RWPE2 (cell line): ENCODE measurements around the gene PCBP3.

Source experiments
- ATAC-seq: fragments of 200-7000 bp; cut with Tn5 transposase; 3 replicates; pipeline ENCODE4 v1.9.1; 2021; ENCODE audit warnings: low read depth
- DNase-seq: peaks from one replicate; pipeline ENCODE4 v3.0.0-alpha.2; 2020; ENCODE audit warnings: low spot score
- H3K27ac ChIP-seq: fragments of 450-650 bp; 2 replicates; pipeline ENCODE4 v1.5.1; 2017; ENCODE audit warnings: mild to moderate bottlenecking; ENCODE audit not compliant: poor library complexity, severe bottlenecking
- H3K27me3 ChIP-seq: fragments of 250-450 bp; sonication (Bioruptor Pico); 2 replicates; pipeline ENCODE4 v1.5.1; 2021; ENCODE audit warnings: mild to moderate bottlenecking, moderate library complexity; ENCODE audit not compliant: insufficient read depth, poor library complexity, severe bottlenecking
- H3K36me3 ChIP-seq: fragments of 250-450 bp; sonication (Bioruptor Pico); 2 replicates; pipeline ENCODE4 v1.5.1; 2020; ENCODE audit warnings: low read depth, mild to moderate bottlenecking, moderate library complexity
- H3K4me1 ChIP-seq: fragments of 250-450 bp; sonication (Bioruptor Pico); 2 replicates; pipeline ENCODE4 v1.5.1; 2021; ENCODE audit warnings: mild to moderate bottlenecking, moderate library complexity; ENCODE audit not compliant: insufficient read depth, poor library complexity, severe bottlenecking
- H3K4me3 ChIP-seq: fragments of 250-450 bp; sonication (Bioruptor Pico); 2 replicates; pipeline ENCODE4 v1.5.1; 2021; ENCODE audit warnings: mild to moderate bottlenecking, moderate library complexity; ENCODE audit not compliant: severe bottlenecking
- H3K9me3 ChIP-seq: fragments of 250-450 bp; sonication (Bioruptor Pico); 2 replicates; pipeline ENCODE4 v1.5.1; 2021; ENCODE audit warnings: mild to moderate bottlenecking, moderate library complexity; ENCODE audit not compliant: severe bottlenecking
- CTCF ChIP-seq: fragments of 450-650 bp; IDR thresholded peaks from one replicate; pipeline ENCODE4 v1.5.1; 2017; ENCODE audit warnings: mild to moderate bottlenecking, moderate library complexity; ENCODE audit not compliant: poor library complexity, severe bottlenecking

The PCBP3 gene

GRCh38 chr21:45916011-45916840 lies 272.7 kb downstream of the PCBP3 start:
- DNase-seq (no peak), ATAC-seq (no peak)
- Histone ChIP-seq H3K4me1 (no peaks in the 10 kb centered on the region), H3K27me3 (no peaks in the 10 kb centered on the region), H3K4me3 (no peak overlapping the region), H3K36me3 (no peaks in the 10 kb centered on the region), H3K27ac (no peak overlapping the region), H3K9me3 (no peaks in the 10 kb centered on the region)
- no peak for TF ChIP-seq CTCF

GRCh38 chr21:45917241-45917640 lies 273.7 kb downstream of the PCBP3 start:
- Histone ChIP-seq H3K36me3 (no peaks in the 10 kb centered on the region), H3K27me3 (no peaks in the 10 kb centered on the region), H3K4me1 (no peaks in the 10 kb centered on the region), H3K27ac (no peak overlapping the region), H3K9me3 (no peaks in the 10 kb centered on the region), H3K4me3 (no peak overlapping the region)
- DNase-seq (no peak), ATAC-seq (no peak)
- no peak for TF ChIP-seq CTCF

- H3K27me3 ChIP-seq: no peaks in the 10 kb centered on the region
- no peaks in the 10 kb centered on the region for H3K4me1 ChIP-seq
- DNase-seq (no peak), ATAC-seq (no peak)
- no peaks in the 10 kb centered on the region for H3K36me3 ChIP-seq
- H3K9me3 ChIP-seq: no peaks in the 10 kb centered on the region
- H3K4me3 ChIP-seq: no peak overlapping the region
- no peak overlapping the region for H3K27ac ChIP-seq
- no peak for TF ChIP-seq CTCF
Measured at GRCh38 chr21:45918011-45918410, 274.5 kb downstream of the PCBP3 start.

- Histone ChIP-seq H3K36me3 (no peaks in the 10 kb centered on the region), H3K4me1 (no peaks in the 10 kb centered on the region), H3K9me3 (no peaks in the 10 kb centered on the region), H3K27ac (no peak overlapping the region), H3K4me3 (no peak overlapping the region), H3K27me3 (no peaks in the 10 kb centered on the region)
- DNase-seq: no peak
- ATAC-seq: no peak
- no peak for TF ChIP-seq CTCF
Measured at GRCh38 chr21:45918835-45919447, 275.4 kb downstream of the PCBP3 start.

- no peak overlapping the region for H3K4me3 ChIP-seq
- H3K27ac ChIP-seq: no peak overlapping the region
- H3K27me3 ChIP-seq: no peaks in the 10 kb centered on the region
- ATAC-seq: no peak
- H3K36me3 ChIP-seq: no peaks in the 10 kb centered on the region
- no peaks in the 10 kb centered on the region for H3K9me3 ChIP-seq
- no peak for TF ChIP-seq CTCF
- no peak for DNase-seq
- no peaks in the 10 kb centered on the region for H3K4me1 ChIP-seq
Measured at GRCh38 chr21:45919593-45919992, 276.1 kb downstream of the PCBP3 start.
